ENCODE data around the gene MINDY2. TPM values are rescaled to one million over a fixed set of nuclear protein-coding genes. Genes with fewer than 3 reads are reported as not detected.
"Not testable (repeated sequence)": the region's sequence is repeated elsewhere in the genome, so short reads cannot be mapped to it uniquely, and the experiment has no call there.

The MINDY2 gene
- total RNA-seq, 1 experiment from 2014 or later = 18.4 TPM

- Histone ChIP-seq H2AFZ (no peak overlapping the region), H3K36me3 (ENCODE audit: low read depth) (no peaks in the 10 kb centered on the region; the same call in 1 of the 2 replicates), H3K4me2 (no peak overlapping the region), H4K20me1 (ENCODE audit: insufficient read depth) (no peaks in the 10 kb centered on the region), H3K9me2 (ENCODE audit: insufficient read depth) (no peaks in the 10 kb centered on the region), H3K27me3 (ENCODE audit: insufficient read depth, low read depth) (no peaks in the 10 kb centered on the region), H3K27ac (no peak overlapping the region), H3K9me3 (ENCODE audit: insufficient read depth, low read depth) (no peaks in the 10 kb centered on the region), H3F3A (ENCODE audit: insufficient read depth, low read depth) (no peaks in the 10 kb centered on the region), H3K4me3 (no peak overlapping the region), H3K79me2 (ENCODE audit: low read depth) (no peaks in the 10 kb centered on the region), H3K4me1 (replicated peaks; ENCODE audit: insufficient read depth) (no peaks in the 10 kb centered on the region)
- ChIA-PET POLR2A (ENCODE audit: unreplicated experiment) (interaction anchor here (0.6 kb wide), 1 partner anchor 107 kb away, joined by 6 read pairs; no protein-coding TSS in a partner anchor), CTCF (interaction anchor here (0.6 kb wide), 1 partner anchor 115 kb away, joined by 3 read pairs; no protein-coding TSS in a partner anchor)
- intact Hi-C loops (cut with micrococcal nuclease; ENCODE audit: unreplicated experiment) = no loop called here
- TF ChIP-seq EZH2 (IDR thresholded peaks at IDR 0.05; ENCODE audit: low read depth) (no peak), CTCF (conservative IDR thresholded peaks at IDR 0.05) (no peak)
- BruUV-seq (replicated peaks) = no TSS peak
- DNase-seq = no peak
These were observed 71.8 kb downstream of the MINDY2 start for GRCh38 chr15:58842713-58843396.

GRCh38 chr15:58851205-58851604 lies 80.1 kb downstream of the MINDY2 start:
- intact Hi-C loops (cut with micrococcal nuclease; ENCODE audit: unreplicated experiment); BruUV-seq (replicated peaks): not testable (repeated sequence)

GRCh38 chr15:58852347-58852746 lies 81.2 kb downstream of the MINDY2 start:
- intact Hi-C loops (cut with micrococcal nuclease; ENCODE audit: unreplicated experiment) = no loop called here
- no TSS peak for BruUV-seq (replicated peaks)
- ChIA-PET CTCF (no interaction called here), POLR2A (ENCODE audit: unreplicated experiment) (no interaction called here)
- no peaks in the 10 kb centered on the region for H3F3A ChIP-seq (ENCODE audit: insufficient read depth, low read depth)
- no peak overlapping the region for H3K4me3 ChIP-seq
- no peaks in the 10 kb centered on the region for H4K20me1 ChIP-seq (ENCODE audit: insufficient read depth)
- H3K36me3 ChIP-seq (ENCODE audit: low read depth) = 0 out of 2 replicates have a peak, but pooled peaks cover 5% of the 10 kb centered on the region
- H2AFZ ChIP-seq = no peak overlapping the region
- H3K27ac ChIP-seq = no peak overlapping the region
- no peaks in the 10 kb centered on the region for H3K27me3 ChIP-seq (ENCODE audit: insufficient read depth, low read depth)
- H3K4me1 ChIP-seq (replicated peaks; ENCODE audit: insufficient read depth) = no peaks in the 10 kb centered on the region
- DNase-seq = no peak
- H3K9me2 ChIP-seq (ENCODE audit: insufficient read depth) = no peaks in the 10 kb centered on the region
- H3K4me2 ChIP-seq = no peak overlapping the region
- TF ChIP-seq EZH2 (IDR thresholded peaks at IDR 0.05; ENCODE audit: low read depth) = no peak
- TF ChIP-seq CTCF (conservative IDR thresholded peaks at IDR 0.05) = no peak; the same call in 1 of the 2 replicates
- no peaks in the 10 kb centered on the region for H3K9me3 ChIP-seq (ENCODE audit: insufficient read depth, low read depth)
- H3K79me2 ChIP-seq (ENCODE audit: low read depth) = no peaks in the 10 kb centered on the region

More at GRCh38 chr15:58851205-58851604, 80.1 kb downstream of the MINDY2 start:
- DNase-seq; H3K9me3 ChIP-seq (ENCODE audit: insufficient read depth, low read depth); H3K27me3 ChIP-seq (ENCODE audit: insufficient read depth, low read depth); H3K4me1 ChIP-seq (replicated peaks; ENCODE audit: insufficient read depth); H3K4me2 ChIP-seq; H4K20me1 ChIP-seq (ENCODE audit: insufficient read depth); H3F3A ChIP-seq (ENCODE audit: insufficient read depth, low read depth); H3K36me3 ChIP-seq (ENCODE audit: low read depth); H2AFZ ChIP-seq; H3K4me3 ChIP-seq; H3K79me2 ChIP-seq (ENCODE audit: low read depth); H3K9me2 ChIP-seq (ENCODE audit: insufficient read depth); H3K27ac ChIP-seq; CTCF ChIA-PET: not testable (repeated sequence)
- POLR2A ChIA-PET (ENCODE audit: unreplicated experiment) = interaction anchor here (0.7 kb wide), 1 partner anchor 381 kb away, joined by 7 read pairs; no protein-coding TSS in a partner anchor
